Psoas muscle (tissue), 8 donors: ENCODE results near the gene KCNJ2. TPM values are rescaled to one million over a fixed set of nuclear protein-coding genes. Genes with fewer than 3 reads are reported as not detected.

Experiments
- ATAC-seq, 4 donors: fragments of 200-7000 bp; cut with Tn5 transposase; one replicate each; pipeline ENCODE4 v1.9.1; 2020; ENCODE audit warnings: moderate library complexity in 3 of 4, mild to moderate bottlenecking in 2 of 4
- DNase-seq, 2 donors: peaks; one replicate each; pipeline ENCODE4 v3.0.0-alpha.2; 2020
- H3K27ac ChIP-seq: fragments of 200-600 bp; one replicate; pipeline ENCODE4 v1.8.0; 2022
- H3K27me3 ChIP-seq, 3 donors: fragments of 200-600 bp in 1 of 3; one replicate each; pipeline versions ENCODE4 v1.6.1 to v1.8.0; 2013 to 2022; ENCODE audit warnings: low read length in 2 of 3, mild to moderate bottlenecking in 2 of 3, moderate library complexity in 1 of 3; ENCODE audit not compliant: insufficient read depth in 3 of 3
- H3K36me3 ChIP-seq, 2 donors: fragments of 200-600 bp in 1 of 2; one replicate each; pipeline versions ENCODE4 v1.6.1 to v1.8.0; 2013 to 2022; ENCODE audit warnings: low read depth in 1 of 2, mild to moderate bottlenecking in 1 of 2, moderate library complexity in 1 of 2; ENCODE audit not compliant: insufficient read depth in 1 of 2
- H3K4me1 ChIP-seq: fragments of 200-600 bp; one replicate; pipeline ENCODE4 v1.8.0; 2022
- H3K4me3 ChIP-seq: fragments of 200-600 bp; one replicate; pipeline ENCODE4 v1.8.0; 2022; ENCODE audit warnings: mild to moderate bottlenecking
- H3K9me3 ChIP-seq: fragments of 200-600 bp; one replicate; pipeline ENCODE4 v1.8.0; 2022
- CTCF ChIP-seq: fragments of 200-600 bp; IDR thresholded peaks from one replicate; pipeline ENCODE4 v1.8.0; 2022; ENCODE audit warnings: antibody characterized with exemption
- WGBS, 3 donors: extraction: QIAGEN DNeasy Blood & Tissue Kit; methylation state at CpG; one replicate each; pipeline versions ENCODE4 v1.1.6 to v1.1.7; 2013; 5-methylcytosine and 5-hydroxymethylcytosine counted together
- intact Hi-C, 2 donors: fragments of 100-400 bp; cut with DNase I; formaldehyde crosslinking; loops; one replicate each; pipeline versions ENCODE4 v1.11.0 to v1.14.2; 2022
- polyA plus RNA-seq, 3 donors: library from polyadenylated mRNA; stranded (reverse); fragments of 200-250 nt; gene quantifications; one replicate each; pipeline ENCODE4 v1.2.3, GENCODE V29; 2013
- total RNA-seq, 4 donors: library from RNA; stranded (reverse); fragmentation: NEBNext Ultra II Directional in 2 of 4; extraction: Animal tissue kit (Norgen Biotek cat#: 25700) in 2 of 4; gene quantifications; one replicate each; pipeline versions ENCODE4 v1.2.1 to v1.2.4, GENCODE V29; 2021 to 2023
- donor health status: healthy with polysubstance abuse.
- donor health status: DM: no; HTN: no; CAD: no; lungs with moderate emphysema.
- donor health status: Bipolar disorder and iron deficiency.
- donor health status: healthy.
- donor health status: DM: yes; HTN: yes; CAD: no.
- donor health status: DM: no; HTN: no; CAD: no.
- donor health status: DM: no; HTN: no; CAD: no.
- donor health status: DM: yes; HTN: yes; CAD: no.

Gene KCNJ2
- total and polyA plus RNA-seq, 7 donors, result 0.33 to 17.7 (median 7.9) TPM

DNA sequence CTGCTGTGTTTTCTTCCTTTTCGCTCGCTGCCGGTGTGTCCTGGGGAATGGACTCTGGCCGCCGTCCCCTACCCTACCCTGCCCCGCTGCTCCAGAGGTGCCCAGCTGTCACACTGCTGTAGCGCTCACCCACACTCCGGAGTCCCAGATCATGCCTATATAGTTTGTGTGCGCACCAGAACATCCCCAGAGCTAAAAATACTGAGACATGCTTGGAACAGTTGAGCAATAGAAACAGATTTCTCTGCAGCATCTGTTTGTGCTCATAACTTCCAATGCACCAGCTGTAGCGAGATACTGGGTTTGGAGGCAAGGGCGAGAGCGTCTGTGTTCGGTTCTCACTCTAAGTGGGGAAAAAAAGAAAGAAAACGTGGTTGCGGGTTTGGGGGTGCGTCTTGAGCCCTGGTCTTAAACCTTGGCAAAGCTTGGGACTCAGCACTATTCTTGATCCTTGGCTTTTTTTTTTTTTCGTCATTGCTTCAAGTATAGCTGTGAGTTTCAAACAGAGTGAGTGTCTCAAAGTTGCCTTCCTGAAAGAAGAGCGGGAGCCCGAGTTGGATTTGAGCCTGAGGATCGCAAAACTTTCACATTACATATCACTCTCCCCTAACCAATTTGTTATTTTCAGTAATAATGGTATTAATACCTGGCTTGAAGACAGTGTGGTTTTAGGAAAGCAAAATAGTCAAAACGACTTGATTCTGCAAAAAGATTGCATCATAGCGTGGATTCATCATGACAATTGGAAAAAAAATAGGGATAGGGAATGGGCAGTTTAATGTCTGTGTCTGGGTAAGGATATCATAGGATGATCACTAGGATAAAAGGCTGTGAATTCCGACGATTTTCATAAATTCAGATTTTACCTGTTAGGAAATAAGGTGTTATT lies 621 bp downstream of the KCNJ2 start:
- H3K27me3 ChIP-seq, result no peaks in the 10 kb centered on the region
- TF ChIP-seq CTCF, result no peak
- 4 to 8% (median 6%) methylated on average over 22 to 24 of the region's 24 CpGs for whole genome bisulfite sequencing, 3 donors
- H3K9me3 ChIP-seq, result no peaks in the 10 kb centered on the region
- peaks cover under 1 to 2% of the 10 kb centered on the region in 2 donors for H3K36me3 ChIP-seq
- intact Hi-C loops, result loop anchor here (2.0 to 10.0 kb wide), 5 partner anchors 382 to 845 kb away; partner anchors contain the start of gene ABCA5 (in 1 of the 2)
- DNase-seq (peak in 1 of 2 donors; percentile 74), ATAC-seq (peak; percentile 63 to 78 (median 76))
- H3K4me3 ChIP-seq, result peak overlapping the region; percentile 83
- H3K4me1 ChIP-seq, result peaks cover 29% of the 10 kb centered on the region
- peak overlapping the region; percentile 98 for H3K27ac ChIP-seq

- peak overlapping the region; percentile 98 for H3K27ac ChIP-seq
- peaks cover 29% of the 10 kb centered on the region for H3K4me1 ChIP-seq
- DNase-seq (no peak), ATAC-seq (no peak)
- no peaks in the 10 kb centered on the region for H3K27me3 ChIP-seq
- no peaks in the 10 kb centered on the region for H3K9me3 ChIP-seq
- TF ChIP-seq CTCF, result no peak
- intact Hi-C loops, result loop anchor here in 1 of 2 donors (10.0 kb wide), 1 partner anchor 846 kb away; the partner anchor contains the start of gene ABCA5
- WGBS, 3 donors, result 30 to 35% (median 30%) methylated on average over 5 of the region's 5 CpGs
- peaks cover 2 to 13% of the 10 kb centered on the region in 2 donors for H3K36me3 ChIP-seq
- peak overlapping the region; percentile 83 for H3K4me3 ChIP-seq
These were observed 1.8 kb downstream of the KCNJ2 start for GRCh38 chr17:70171159-70171558.

DNA sequence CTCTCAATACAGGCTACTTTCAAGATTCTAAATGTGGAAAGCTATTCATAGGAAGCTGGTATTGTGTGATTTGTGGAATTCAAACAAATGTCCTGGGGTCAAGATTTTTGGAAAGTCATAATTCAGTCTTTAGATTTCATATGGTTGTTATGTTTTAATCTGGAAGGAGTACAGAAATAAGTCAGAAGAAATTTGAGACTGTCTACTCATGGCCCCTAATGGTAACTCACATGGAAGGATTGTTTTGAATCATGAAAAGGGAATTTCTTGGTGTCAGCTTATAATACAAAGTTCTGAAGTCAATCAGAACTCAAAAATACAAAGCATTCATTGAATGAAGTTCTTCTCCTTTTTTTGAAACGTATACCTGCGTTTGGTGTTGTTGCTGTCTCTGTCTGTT lies 3.1 kb downstream of the KCNJ2 start:
- Histone ChIP-seq H3K27me3 (no peaks in the 10 kb centered on the region), H3K36me3 (peaks cover 2 to 22% of the 10 kb centered on the region in 2 donors), H3K4me1 (peaks cover 34% of the 10 kb centered on the region), H3K4me3 (peak overlapping the region; percentile 83), H3K27ac (peak overlapping the region; percentile 98), H3K9me3 (no peaks in the 10 kb centered on the region)
- 45 to 48% (median 46%) methylated on average over 2 of the region's 2 CpGs for WGBS, 3 donors
- intact Hi-C loops, result loop anchor here in 1 of 2 donors (10.0 kb wide), 1 partner anchor 848 kb away; the partner anchor contains the start of gene ABCA5
- DNase-seq (no peak), ATAC-seq (no peak)
- TF ChIP-seq CTCF, result no peak

DNA sequence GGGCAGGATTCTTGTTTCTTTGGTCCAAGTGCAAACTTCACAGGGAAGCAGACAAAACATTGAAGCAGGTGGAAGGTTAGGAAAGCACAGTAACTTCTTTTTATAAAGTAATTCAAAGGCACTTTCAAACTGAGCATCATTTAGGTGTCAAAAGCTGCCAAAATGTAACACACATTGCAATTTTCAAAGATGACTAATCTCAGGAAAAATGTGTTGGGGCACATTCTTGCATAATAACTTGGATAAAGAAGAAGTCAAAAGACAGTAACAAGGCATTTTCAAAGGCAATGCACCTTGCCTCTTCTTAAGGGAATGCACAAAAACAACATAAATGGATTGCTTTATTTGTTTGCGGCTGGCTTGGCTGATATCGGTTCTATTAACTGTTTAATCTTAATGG lies 3.6 kb downstream of the KCNJ2 start:
- Histone ChIP-seq H3K27me3 (no peaks in the 10 kb centered on the region), H3K4me1 (peaks cover 34% of the 10 kb centered on the region), H3K9me3 (no peaks in the 10 kb centered on the region), H3K36me3 (peaks cover 2 to 22% of the 10 kb centered on the region in 2 donors), H3K4me3 (peak overlapping the region; percentile 83), H3K27ac (peak overlapping the region; percentile 98)
- 60 to 79% (median 66%) methylated on average over 2 of the region's 2 CpGs for WGBS, 3 donors
- ATAC-seq (no peak), DNase-seq (no peak)
- intact Hi-C loops, result loop anchor here in 1 of 2 donors (10.0 kb wide), 1 partner anchor 848 kb away; the partner anchor contains the start of gene ABCA5
- TF ChIP-seq CTCF, result no peak
